GM19351 (cell line): Measurements from ENCODE around the gene ACBD7.
A peak's percentile ranks its signal among the peaks of the same experiment; 100 is the strongest.

Source experiments
- ATAC-seq: cut with Tn5 transposase; IDR thresholded peaks from one replicate; pipeline ENCODE4 v1.9.1; 2021; ENCODE audit warnings: mild to moderate bottlenecking, moderate library complexity; ENCODE audit not compliant: unreplicated experiment

Gene ACBD7

DNA sequence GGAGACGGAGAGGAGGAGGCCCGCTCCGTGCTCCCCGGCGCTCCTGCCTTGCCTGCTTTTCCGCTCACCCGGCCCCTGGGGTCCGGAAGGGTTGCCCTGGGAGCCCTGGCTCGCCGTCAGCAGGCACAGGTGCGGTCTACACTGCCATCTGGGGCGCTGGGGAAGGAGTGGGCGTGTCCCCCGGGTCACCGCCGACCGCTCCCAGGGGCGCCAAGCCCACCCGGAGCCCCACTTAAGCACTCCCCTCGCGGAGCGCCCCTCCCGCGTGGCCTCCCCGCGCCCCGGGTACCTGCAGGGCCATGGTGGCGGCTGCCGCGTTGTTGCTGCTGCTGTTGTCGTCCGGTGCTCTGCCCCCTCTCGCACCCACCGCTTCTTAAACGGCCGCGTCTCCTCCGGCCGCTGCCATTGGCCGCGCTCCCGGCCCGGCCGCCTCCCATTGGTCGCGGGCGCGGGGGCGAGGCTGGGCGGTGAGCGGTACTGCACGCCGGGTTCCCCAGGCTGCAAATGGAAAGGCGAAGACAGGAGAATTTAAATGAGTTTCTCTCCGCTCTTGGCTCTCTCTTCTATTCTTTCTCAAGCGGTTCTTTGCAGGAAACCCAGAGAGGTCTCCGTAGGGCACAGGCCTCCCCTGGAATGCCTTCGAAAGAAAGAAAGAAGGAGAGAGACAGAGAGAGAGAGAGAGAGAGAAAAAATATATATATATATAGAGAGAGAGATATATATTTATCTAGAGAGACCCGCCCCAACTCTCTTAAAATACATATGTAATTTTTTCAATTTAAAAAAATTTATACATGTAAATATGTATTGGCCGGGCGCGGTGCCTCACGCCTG is at the start of gene ACBD7:
TSS of gene ACBD7 (minus strand) at position 349 of the 834 bp plus-strand sequence. CDS start at position 301, 48 bp downstream.
- ATAC-seq = peak; percentile 100

DNA sequence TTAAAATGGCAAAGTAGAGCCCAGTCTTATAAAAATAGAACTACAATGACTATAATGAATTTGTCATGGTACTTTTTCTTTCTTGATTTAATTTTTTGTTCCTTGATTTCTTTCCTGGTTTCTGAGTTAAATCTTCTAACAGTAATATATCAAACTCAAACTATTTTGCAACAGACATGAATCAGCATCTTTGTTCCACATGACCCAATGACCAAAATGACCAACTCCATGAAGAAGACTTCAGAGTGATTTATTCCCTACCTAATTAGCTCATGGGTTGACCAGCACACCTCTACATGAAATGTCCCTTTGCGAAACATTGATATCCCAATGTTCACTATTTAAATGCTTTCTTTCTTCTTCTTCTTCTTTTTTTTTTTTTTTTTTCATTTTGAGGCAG is 49.1 kb upstream of the ACBD7 start:
- no peak for ATAC-seq

DNA sequence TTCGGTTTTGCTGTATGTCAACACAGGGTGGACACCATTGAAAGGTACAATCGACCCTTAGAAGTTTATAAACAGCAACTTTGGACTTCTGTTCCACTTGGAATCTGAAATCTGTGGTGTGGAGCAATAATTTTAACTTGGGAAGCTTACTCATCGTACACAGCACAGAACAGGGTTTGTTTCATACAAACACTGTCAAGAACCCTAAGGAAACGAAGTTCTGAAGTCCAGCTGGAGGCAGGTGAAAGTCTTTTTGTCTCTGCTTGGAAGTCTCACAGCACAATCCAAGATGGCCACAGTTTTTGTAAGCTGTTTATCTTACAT is 48.4 kb upstream of the ACBD7 start:
- ATAC-seq = no peak

DNA sequence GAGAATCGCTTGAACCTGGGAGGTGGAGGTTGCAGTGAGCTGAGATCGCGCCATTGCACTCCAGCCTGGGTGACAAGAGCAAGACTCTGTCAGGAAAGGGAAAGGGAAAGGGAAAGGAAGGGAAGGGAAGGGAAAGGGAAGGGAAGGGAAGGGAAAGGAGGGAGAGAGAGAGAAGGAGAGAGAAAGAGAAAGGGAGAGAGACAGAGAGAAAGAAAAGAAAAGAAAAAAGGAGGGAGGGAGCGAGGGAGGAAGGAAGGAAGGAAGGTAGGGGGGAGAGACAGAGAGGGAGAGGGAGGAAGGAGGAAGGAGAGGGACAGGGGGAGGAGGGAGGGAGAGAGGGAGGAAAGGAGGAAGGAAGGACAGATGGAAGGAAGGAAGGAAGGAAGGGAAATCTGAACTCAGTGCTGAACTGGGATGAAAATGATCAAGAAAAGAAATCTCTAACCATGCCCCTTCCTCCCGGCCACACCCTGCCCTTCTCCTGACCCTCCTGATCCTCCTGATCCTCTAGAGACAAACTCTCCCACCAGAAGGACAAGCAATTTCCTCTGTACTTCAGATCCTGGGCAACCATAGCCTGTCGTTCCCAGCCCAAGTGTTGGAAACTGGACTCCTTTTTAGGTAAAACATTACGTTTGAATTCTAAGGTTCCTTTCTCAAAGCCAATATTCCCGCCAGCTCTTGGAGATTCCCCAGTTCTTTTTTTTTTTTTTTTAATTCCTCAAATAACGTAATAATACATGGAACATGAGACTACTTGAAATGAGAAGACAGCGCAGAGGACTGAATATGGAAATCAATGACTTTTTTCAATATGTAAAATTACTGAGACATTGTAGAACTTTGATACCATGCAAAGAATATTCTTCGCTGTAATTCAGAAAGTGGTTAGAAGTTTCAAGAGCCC is 47.8 kb upstream of the ACBD7 start:
- no peak for ATAC-seq

DNA sequence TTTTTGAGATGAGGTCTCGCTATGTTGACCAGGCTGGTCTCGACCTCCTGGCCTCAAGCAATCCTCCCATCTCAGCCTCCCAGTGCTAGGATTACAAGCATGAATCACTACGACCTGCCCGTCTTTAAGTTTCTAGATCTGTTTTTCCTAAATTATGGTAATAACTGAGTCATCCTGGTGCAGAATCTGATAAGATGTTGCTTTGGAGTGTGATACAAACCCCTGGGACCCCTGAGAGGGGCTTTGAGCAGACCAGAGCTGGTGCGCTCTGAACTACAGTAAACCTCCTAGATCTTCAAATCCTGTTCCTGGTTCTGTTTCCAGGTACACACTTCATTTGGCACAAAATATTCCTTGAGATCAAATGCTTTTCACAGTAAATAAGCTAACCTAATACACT is 42.8 kb upstream of the ACBD7 start:
- ATAC-seq = no peak

DNA sequence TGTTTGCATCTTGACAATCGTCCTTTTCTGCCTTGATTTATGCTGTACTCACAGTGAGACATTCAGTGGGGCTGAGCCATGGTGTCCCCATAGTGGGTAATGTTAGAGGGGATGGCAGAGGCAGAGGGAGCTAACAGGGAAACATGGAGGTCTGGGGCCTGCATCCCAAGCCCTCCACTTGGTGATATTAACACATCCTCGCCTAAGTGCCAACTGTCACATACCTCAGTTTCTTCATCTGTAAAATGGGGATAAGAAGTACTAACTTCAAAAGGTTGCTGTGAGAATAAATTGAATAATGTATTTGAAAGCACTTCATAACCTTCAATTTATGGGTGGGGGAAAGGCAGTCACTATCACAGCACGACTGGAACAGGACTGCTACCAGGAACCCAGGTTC is 36.3 kb upstream of the ACBD7 start:
- no peak for ATAC-seq

DNA sequence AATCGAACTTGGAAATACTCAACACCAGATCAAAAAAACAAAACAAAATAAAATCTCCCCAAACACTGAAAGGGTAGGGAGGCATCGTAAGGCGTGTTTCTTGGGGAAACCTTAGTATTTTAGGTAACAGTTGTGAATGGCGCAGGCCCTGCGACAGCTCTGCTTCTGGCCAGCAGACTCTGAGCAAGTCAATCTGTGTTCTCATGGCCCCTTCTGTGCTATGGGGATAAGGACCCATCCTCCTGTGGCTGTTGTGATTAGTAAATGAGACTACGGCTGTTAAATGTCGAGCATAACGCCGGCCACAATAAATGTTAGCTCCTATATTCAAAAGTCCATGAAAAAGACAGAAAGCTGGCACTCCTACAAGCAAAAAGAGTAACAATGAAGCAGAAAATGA is 35.6 kb upstream of the ACBD7 start:
- no peak for ATAC-seq

DNA sequence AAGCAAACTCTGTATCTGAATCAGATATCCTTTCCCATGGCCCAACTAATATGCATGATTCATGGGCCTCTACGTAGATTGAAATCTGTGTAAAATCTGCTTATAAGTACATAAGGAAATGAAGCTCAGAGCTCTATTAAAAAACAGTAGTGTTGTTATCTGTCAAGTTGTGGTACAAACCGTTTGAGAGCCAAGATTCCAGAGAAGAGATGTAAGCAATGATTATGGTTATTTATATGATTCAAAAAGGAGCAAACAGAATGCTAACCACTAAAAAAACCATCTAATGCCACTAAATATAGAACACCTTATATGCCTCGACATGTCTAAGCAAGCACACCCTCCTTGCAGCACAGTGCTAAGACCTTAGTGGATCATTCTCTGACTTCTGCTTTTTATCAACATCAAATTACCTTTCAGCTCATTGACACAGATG is 35.2 kb upstream of the ACBD7 start:
- no peak for ATAC-seq

DNA sequence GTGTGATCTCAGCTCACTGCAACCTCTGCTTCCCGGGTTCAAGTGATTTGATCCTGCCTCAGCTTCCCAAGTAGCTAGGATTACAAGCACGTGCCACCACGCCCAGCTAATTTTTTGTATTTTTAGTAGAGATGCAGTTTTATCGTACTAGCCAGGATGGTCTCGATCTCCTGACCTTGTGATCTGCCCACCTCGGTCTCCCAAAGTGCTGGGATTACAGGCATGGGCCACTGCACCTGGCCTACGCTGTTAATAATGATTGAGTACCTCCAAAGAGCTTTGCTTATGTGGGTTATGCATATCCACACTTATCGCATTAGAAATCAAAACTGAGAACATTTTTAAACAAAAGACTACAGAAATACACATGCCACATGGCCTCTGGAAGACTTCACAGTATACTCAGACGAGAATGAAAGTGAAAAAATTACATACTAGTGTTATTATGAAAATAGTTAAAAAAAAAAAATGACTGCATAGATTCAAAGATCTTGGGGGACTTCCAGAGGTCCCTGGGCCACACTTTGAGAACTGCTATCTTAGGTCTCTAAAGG is 34.0 kb upstream of the ACBD7 start:
- ATAC-seq = peak; percentile 90

DNA sequence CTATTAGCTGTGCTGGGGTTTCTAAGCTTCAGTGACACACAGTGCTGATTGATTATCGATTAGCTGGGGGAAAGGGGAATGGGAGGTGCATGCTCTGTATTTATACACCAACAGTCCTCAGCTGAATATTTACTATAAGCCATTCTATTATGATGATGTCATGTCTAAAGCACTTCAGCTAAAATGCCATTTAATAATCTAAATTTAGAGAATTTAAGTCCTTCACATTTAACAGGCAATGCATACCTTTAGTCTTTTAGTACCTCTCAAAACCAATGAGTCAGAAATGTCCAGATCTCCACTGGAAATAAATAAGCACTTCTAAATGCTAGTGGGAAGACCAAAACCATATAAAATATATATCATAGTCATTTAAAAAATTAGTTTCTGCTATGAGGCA is 33.1 kb upstream of the ACBD7 start:
- ATAC-seq = no peak

DNA sequence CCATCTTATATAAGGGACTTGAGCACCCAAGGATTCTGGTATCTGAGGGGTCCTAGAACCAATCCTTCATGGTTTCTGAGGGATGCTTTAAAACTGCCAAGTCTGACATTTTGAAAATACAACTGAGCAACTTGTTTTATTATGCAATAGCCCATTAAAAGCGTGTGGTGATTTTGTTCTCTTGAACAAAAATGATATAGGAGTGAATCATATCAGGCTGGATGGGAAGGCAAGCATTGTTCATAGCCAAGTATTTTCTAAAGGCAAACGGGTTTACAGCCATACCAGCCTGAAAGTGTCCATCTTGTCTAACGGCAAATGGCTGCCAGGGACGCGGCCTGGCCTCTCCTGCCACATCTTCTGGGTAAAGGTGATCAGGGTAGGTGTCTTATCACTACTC is 31.9 kb upstream of the ACBD7 start:
- ATAC-seq = no peak

DNA sequence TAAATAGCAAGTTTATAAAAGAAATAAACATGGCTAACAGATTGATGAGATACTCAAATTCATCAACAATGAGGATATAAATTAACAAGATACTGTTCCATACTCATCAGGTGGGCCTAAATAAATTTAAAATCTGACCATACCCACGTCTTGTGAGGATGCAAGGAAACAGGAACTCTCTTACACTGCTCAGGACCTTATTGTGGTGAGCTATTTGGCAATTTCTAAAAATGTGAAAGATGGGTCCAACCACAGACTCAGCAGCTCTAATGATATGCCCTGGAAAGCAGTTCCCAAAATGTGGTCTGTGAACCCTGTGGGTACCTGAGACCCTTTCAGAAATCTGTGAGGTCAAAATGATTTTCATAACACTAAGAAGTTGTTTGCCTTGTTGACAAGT is 30.0 kb upstream of the ACBD7 start:
- ATAC-seq = no peak

DNA sequence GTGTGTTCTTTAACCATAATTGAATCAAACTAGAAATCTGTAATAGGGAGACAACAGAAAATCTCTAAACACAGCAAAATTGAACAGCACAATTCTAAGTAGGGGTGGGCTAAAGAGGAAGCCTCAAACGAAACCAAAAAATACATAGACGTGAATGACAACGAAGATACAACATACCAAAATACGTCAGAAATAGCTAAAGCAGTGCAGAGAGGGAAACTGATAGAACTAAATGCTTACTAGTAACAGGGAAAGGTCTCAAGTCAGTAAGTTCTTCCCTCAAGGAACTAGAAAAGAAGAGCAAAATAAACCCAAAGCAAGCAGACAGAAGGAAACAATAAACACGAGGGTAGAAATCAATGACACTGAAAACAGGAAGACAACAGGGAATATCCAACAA is 27.6 kb upstream of the ACBD7 start:
- ATAC-seq = no peak

DNA sequence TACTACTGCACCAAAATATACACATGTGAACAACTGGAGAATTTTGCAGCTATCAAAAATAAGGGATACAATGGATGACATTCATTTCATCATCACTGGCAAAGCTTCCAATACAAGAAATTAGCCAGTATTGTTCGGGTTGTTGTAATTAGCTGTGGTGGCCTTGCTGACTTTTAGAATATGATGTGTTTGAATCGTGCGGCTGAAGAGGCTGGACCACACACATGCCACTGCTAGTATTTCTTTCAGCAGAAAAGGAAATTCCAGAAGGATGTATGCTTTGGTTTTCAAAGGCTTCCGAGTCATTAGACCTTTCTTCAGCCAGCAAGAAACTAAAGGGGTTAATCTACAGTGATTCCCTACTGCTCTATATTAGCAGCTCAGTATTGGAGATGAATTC is 25.2 kb upstream of the ACBD7 start:
- no peak for ATAC-seq

DNA sequence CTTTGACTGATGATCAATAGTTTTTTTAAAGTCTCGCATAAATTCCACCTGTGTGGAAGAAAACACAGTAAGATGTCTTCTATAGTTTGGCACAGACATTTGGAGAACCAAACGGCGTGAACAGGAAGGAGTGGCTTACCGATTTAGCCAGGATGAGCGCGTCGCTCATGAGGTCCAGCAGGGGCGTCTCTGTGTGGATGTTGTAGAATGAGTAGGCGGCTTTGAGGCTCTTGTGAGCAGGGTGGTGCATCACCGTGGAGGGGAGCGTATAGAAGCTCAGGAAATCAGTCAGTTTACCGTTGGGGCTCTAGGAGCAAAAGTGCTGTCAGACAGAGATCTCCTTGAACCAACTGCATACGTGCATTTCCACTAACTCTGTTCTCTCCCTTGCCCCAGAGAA is 24.1 kb upstream of the ACBD7 start:
- ATAC-seq = no peak

DNA sequence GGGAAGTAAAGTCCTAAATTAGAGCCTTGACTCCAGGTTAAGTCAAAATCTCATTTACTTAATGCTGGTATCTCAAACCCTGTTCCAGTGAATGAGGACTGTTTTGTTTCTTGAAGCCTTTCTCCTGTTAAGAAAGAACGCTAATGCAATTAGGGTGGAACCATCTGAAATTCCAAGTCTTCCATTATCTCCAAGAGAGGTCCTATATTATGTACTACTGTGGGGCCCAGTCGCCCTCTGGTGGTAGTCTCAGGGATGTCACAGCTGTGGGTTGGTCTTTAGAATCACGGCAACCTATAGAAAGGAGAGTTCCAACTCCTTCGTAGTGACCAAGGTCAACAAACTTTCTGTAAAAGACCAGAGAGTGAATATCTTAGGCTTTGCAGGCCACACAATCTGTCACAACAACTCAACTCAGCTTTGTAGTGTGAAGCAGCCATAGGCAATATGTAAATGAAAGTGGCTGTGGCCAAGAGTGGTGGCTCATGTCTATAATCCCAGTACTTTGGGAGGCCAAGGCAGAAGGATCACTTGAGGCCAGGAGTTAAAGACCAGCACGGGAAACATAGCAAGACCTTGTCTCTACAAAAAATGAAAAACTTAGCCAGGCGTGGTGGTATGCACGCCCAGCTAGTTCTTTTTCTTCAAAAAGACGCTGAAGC is 17.9 kb upstream of the ACBD7 start:
- ATAC-seq = peak; percentile 91

DNA sequence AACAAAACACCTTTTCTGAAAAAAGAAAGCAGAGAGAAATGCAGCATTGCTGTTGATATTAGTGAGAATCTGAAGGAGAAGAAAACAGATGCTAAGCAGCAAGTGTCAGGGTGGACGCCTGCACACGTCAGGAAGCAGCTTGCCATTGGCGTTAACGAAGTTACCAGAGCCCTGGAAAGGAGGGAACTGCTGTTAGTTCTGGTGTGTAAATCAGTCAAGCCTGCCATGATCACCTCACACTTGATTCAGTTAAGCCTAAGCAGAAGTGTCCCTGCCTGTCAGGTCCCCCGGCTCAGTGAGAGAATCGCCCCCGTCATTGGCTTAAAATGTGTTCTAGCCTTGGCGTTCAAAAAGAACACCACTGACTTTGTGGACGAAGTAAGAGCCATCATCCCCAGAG is 14.9 kb upstream of the ACBD7 start:
- ATAC-seq = no peak

DNA sequence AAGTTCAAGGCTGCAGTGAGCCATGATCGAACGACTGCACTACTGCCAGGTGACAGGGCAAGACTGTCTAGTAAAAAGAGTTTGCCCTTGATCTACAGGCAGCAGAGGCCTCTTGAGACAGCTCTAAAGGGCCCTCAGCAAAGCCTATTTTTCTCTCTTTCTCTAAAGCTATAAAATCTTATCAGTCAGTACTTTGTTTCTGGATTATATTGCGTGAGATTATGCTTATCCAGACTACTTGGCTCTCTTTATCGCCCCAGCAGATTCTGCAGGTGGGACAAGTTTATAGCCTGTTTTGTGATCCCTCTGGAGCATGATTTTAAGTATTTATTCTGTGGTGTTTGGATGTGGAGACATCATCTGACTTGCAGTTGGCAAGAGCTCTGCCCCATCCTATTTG is 11.3 kb upstream of the ACBD7 start:
- ATAC-seq = no peak

DNA sequence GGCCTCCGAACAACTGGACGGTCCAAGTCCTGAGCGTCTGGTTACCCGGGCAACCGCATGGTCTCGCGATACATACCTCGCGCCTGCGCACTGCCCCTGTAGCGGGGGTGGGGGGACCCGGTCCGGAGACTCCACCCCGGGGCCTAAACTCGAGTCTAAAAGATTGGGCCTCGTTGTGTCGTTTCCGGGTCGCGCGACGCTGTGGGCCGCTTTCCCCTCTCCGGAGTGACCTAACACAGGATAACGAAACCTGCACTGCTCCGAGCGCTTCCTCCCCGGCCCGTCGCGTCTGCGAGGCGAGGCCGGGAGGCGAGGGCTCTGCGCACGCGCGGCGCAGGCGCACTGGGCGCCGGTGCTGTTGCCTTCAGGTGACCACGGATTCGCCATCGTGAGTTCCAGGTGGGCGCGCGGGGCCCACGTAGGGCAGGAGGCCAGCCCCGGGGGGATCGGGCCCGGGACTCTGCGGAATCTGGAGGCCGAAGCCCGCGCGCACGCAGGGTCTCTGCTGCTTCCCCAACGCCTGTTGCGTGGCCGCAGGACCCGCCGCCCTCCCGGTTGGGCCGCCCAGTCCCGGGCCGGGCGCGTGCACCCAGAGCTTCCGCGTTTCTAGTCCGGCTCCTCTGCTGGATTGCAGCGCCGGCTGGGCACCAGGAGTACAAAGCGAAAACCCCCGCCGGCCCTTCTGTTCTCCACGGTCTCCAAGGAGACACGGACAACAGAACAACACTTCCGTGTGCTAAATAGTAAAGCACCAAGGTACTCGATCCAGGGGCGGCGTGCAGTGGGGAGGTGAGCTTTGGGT is 8.6 kb upstream of the ACBD7 start, which contains the start of gene RPP38:
TSS of gene RPP38 (plus strand) at position 345 of the 802 bp plus-strand sequence. CDS start 5,960 bp downstream, outside the sequence.
- ATAC-seq = peak; percentile 81

DNA sequence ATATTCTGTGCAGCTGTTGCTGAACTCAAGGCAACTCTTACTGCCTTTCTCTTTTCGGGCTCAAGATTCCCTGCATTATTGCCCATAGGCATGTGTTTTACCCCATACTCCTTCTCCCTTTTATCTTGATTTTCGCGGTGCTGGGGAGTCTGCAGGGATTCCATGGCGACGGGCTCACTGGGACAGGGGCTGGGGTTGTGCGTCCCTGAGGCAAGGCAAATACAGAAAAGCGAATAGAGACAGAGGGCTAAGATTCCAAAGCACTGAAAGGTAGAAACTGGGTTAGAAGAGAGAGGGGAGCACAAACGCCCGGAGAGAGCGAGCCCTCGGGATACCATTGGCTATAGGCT is 8.1 kb upstream of the ACBD7 start:
- peak; percentile 22 for ATAC-seq
